HCT116 (cell line): ENCODE data around the gene DCTN3. TPM values are rescaled to one million over a fixed set of nuclear protein-coding genes. Genes with fewer than 3 reads are reported as not detected.

ENCODE experiments used
- ATAC-seq: fragments of 200-7000 bp; cut with Tn5 transposase; 2 replicates; pipeline ENCODE4 v1.9.1; 2020; ENCODE audit warnings: mild to moderate bottlenecking, moderate library complexity
- BruUV-seq: library from RNA; stranded (reverse); fragments of 400-500 nt; replicated peaks from 2 replicates; lab custom pipeline; 2021; lab: Mats Ljungman, UMichigan
- CTCF ChIA-PET: fragments of 300-600 bp; sonication (Branson Sonifier 250); formaldehyde crosslinking; loops from one replicate; lab custom pipeline; 2021; ENCODE audit warnings: antibody characterized with exemption; lab: Charles Lee
- POLR2A ChIA-PET: fragments of 300-600, 350-600 bp; sonication (Branson Sonifier 250); formaldehyde crosslinking; loops from one replicate; lab custom pipeline; 2021; ENCODE audit warnings: antibody characterized with exemption; lab: Charles Lee
- RAD21 ChIA-PET, 2 experiments: fragments of 300-600 bp; sonication (Branson Sonifier 250); formaldehyde crosslinking; loops; one replicate each; lab custom pipeline; 2023; ENCODE audit warnings: low total read pairs in 2 of 2; ENCODE audit not compliant: uncharacterized antibody in 2 of 2, unreplicated experiment in 2 of 2, low non-redundant PET in 1 of 2; lab: Charles Lee
- DNase-seq: peaks from one replicate; pipeline ENCODE4 v3.0.0-alpha.2; 2010; ENCODE audit warnings: low read depth, low spot score
- H2AFZ ChIP-seq: fragments of 200-600 bp; shearing (Covaris generic), sonication (generic); 2 replicates; pipeline ENCODE4 v1.6.1; 2017; ENCODE audit warnings: low read depth, mixed run types, mixed read lengths, antibody characterized with exemption, low read length; ENCODE audit not compliant: poor library complexity, severe bottlenecking
- H3K27ac ChIP-seq: 2 replicates; pipeline ENCODE4 v1.5.1; 2012; ENCODE audit warnings: low read depth, low read length
- H3K27me3 ChIP-seq: fragments of 200-600 bp; sonication (generic); 2 replicates; pipeline ENCODE4 v1.6.1; 2016; ENCODE audit warnings: mixed run types, low read length, mixed read lengths; ENCODE audit not compliant: insufficient read depth
- H3K36me3 ChIP-seq, 2 experiments: fragments of 200-500 bp in 1 of 2; fragments of 200-600 bp in 1 of 2; sonication (Bioruptor generic) in 1 of 2; sonication (generic) in 1 of 2; 2 replicates each; pipeline versions ENCODE4 v1.5.1 to v1.6.1; 2014 to 2016; ENCODE audit warnings: low read length in 2 of 2, inconsistent platforms in 1 of 2, mixed read lengths in 1 of 2, mixed run types in 1 of 2; ENCODE audit not compliant: insufficient read depth in 2 of 2, control insufficient read depth in 1 of 2
- H3K4me1 ChIP-seq, 2 experiments: fragments of 200-600 bp in 1 of 2; sonication (generic) in 1 of 2; 2 replicates each; pipeline versions ENCODE4 v1.5.1 to v1.6.1; 2012 to 2017; ENCODE audit warnings: low read length in 2 of 2, inconsistent platforms in 1 of 2, mild to moderate bottlenecking in 1 of 2, mixed read lengths in 1 of 2, mixed run types in 1 of 2, moderate library complexity in 1 of 2; ENCODE audit not compliant: insufficient read depth in 2 of 2, control insufficient read depth in 1 of 2
- H3K4me2 ChIP-seq: fragments of 200-600 bp; sonication (generic); 2 replicates; pipeline ENCODE4 v1.6.1; 2017; ENCODE audit warnings: mixed run types, low read length, mixed read lengths
- H3K4me3 ChIP-seq, 2 experiments: fragments of 200-600 bp in 1 of 2; sonication (generic) in 1 of 2; replicated peaks in 1 of 2; 2 replicates each; pipeline ENCODE4 v1.5.1; 2011 to 2016; ENCODE audit warnings: low read length in 2 of 2, control low read depth in 1 of 2, low read depth in 1 of 2, mild to moderate bottlenecking in 1 of 2, mixed read lengths in 1 of 2, mixed run types in 1 of 2
- H3K79me2 ChIP-seq: fragments of 200-600 bp; sonication (generic); 2 replicates; pipeline ENCODE4 v1.6.1; 2017; ENCODE audit warnings: mild to moderate bottlenecking, mixed run types, low read length, moderate library complexity, mixed read lengths; ENCODE audit not compliant: insufficient read depth
- H3K9ac ChIP-seq: fragments of 200-600 bp; sonication (generic); 2 replicates; pipeline ENCODE4 v1.6.1; 2016; ENCODE audit warnings: low read length, mixed read lengths
- H3K9me2 ChIP-seq: fragments of 200-600 bp; sonication (generic), shearing (Covaris generic); 2 replicates; pipeline ENCODE4 v1.6.1; 2017; ENCODE audit warnings: mixed run types, mild to moderate bottlenecking, moderate library complexity; ENCODE audit not compliant: insufficient read depth
- H3K9me3 ChIP-seq, 2 experiments: fragments of 200-500 bp in 1 of 2; fragments of 200-600 bp in 1 of 2; sonication (Bioruptor generic) in 1 of 2; sonication (generic) in 1 of 2; 2 replicates each; pipeline ENCODE4 v1.6.1; 2014 to 2017; ENCODE audit warnings: low read length in 2 of 2, mixed read lengths in 2 of 2, inconsistent platforms in 1 of 2, low read depth in 1 of 2, mild to moderate bottlenecking in 1 of 2, mixed run types in 1 of 2, moderate library complexity in 1 of 2; ENCODE audit not compliant: control insufficient read depth in 1 of 2, insufficient read depth in 1 of 2
- H4K20me1 ChIP-seq: fragments of 200-600 bp; sonication (generic), shearing (Covaris generic); 2 replicates; pipeline ENCODE4 v1.6.1; 2017; ENCODE audit warnings: mixed run types, mild to moderate bottlenecking, moderate library complexity; ENCODE audit not compliant: insufficient read depth
- POLR2A ChIP-seq: IDR thresholded peaks from 2 replicates; pipeline ENCODE4 v1.7.0; 2011; ENCODE audit warnings: borderline replicate concordance; ENCODE audit not compliant: insufficient read depth, insufficient read length; ENCODE audit errors: extremely low read depth
- POLR2AphosphoS5 ChIP-seq: IDR thresholded peaks from 2 replicates; pipeline ENCODE4 v1.6.1; 2011; ENCODE audit warnings: mild to moderate bottlenecking, low read depth, low read length, moderate library complexity
- SP1 ChIP-seq: IDR thresholded peaks from 2 replicates; pipeline ENCODE4 v1.6.1; 2012; ENCODE audit warnings: low read depth
- TCF7L2 ChIP-seq: IDR thresholded peaks from 2 replicates; pipeline ENCODE4 v1.7.0; 2011; ENCODE audit warnings: borderline replicate concordance, inconsistent platforms; ENCODE audit not compliant: insufficient read depth, insufficient read length; ENCODE audit errors: extremely low read depth
- YY1 ChIP-seq: IDR thresholded peaks from 2 replicates; pipeline ENCODE4 v1.6.1; 2011; ENCODE audit warnings: low read length, low read depth, moderate library complexity, mild to moderate bottlenecking; ENCODE audit not compliant: insufficient replicate concordance; ENCODE audit errors: extremely low read depth
- ZFX ChIP-seq: fragments of 450-650 bp; IDR thresholded peaks from 2 replicates; pipeline ENCODE4 v1.6.1; 2017
- ZNF274 ChIP-seq: fragments of 200-500 bp; sonication (Bioruptor generic); IDR thresholded peaks from 2 replicates; pipeline ENCODE4 v1.6.1; 2014; ENCODE audit warnings: mild to moderate bottlenecking, low read depth, low read length, inconsistent platforms
- intact Hi-C: fragments of 100-400 bp; cut with micrococcal nuclease; formaldehyde crosslinking; loops from 2 replicates; pipeline ENCODE4 v1.10.0; 2022
- total RNA-seq: library from RNA; stranded (reverse); gene quantifications from one replicate; pipeline ENCODE4 v1.2.1, GENCODE V29; 2021; ENCODE audit not compliant: unreplicated experiment

Gene DCTN3
- total RNA-seq, 1 experiment from 2014 or later, result 64.0 TPM

GRCh38 chr9:34637356-34638137 lies 17.3 kb upstream of the DCTN3 start, which contains the start of gene SIGMAR1:
SIGMAR1 (minus strand) TSS chr9:34637787; CDS start chr9:34637697, 90 bp downstream.
- ChIA-PET CTCF (interaction anchor here (0.7 to 2.5 kb wide), 3 partner anchors 9 to 34 kb away, joined by 3 to 9 read pairs (median 7); partner anchors contain the start of genes DCTN3 and GALT), POLR2A (interaction anchor here (0.6 to 3.1 kb wide), 8 partner anchors 8 to 261 kb away, joined by 3 to 26 read pairs (median 8); partner anchors contain the start of genes ARID3C, DCTN3, GALT and IL11RA), RAD21 (no interaction called here)
- Histone ChIP-seq H3K9me3 (no peaks in the 10 kb centered on the region), H3K27ac (peak within 1 kb of the TSS; percentile 85), H3K9me2 (no peaks in the 10 kb centered on the region), H3K36me3 (peaks cover 0 to 12% of the 10 kb centered on the region in 2 experiments; a peak in 2 of 4 replicates), H3K9ac (peak within 1 kb of the TSS; percentile 94), H3K79me2 (peaks cover 27% of the 10 kb centered on the region), H3K4me3 (peak within 1 kb of the TSS; percentile 94), H3K27me3 (no peaks in the 10 kb centered on the region), H3K4me1 (peaks cover 15 to 38% of the 10 kb centered on the region in 2 experiments; a peak in 3 of 4 replicates), H3K4me2 (peak within 1 kb of the TSS; percentile 95), H4K20me1 (no peaks in the 10 kb centered on the region), H2AFZ (no peak within 1 kb of the TSS)
- intact Hi-C loops, result no loop called here
- DNase-seq, result peak; percentile 84
- peak; percentile 86 for ATAC-seq
- TF ChIP-seq ZFX (peak; percentile 94), POLR2A (peak; percentile 92), POLR2AphosphoS5 (peak; percentile 87), YY1 (peak; percentile 35), TCF7L2 (peak; percentile 54), SP1 (no peak), ZNF274 (no peak)
- BruUV-seq, result no TSS peak
